ENCODE measurements around the gene SMC3.

The SMC3 gene

GRCh38 chr10:110558041-110558440, 9.5 kb upstream of the SMC3 start:
- no peak for TF ChIP-seq CTCF (conservative IDR thresholded peaks at IDR 0.05; ENCODE audit: low read length)

GRCh38 chr10:110560012-110560411, 7.5 kb upstream of the SMC3 start:
- DNase-seq (ENCODE audit: low read depth) = no peak
- no peak overlapping the region for H3K4me3 ChIP-seq (ENCODE audit: low read length)
- no peak for TF ChIP-seq CTCF (conservative IDR thresholded peaks at IDR 0.05; ENCODE audit: low read length)

More at GRCh38 chr10:110558041-110558440, 9.5 kb upstream of the SMC3 start:
- no peak overlapping the region for H3K4me3 ChIP-seq (ENCODE audit: low read length)
- no peak for DNase-seq (ENCODE audit: low read depth)

DNA sequence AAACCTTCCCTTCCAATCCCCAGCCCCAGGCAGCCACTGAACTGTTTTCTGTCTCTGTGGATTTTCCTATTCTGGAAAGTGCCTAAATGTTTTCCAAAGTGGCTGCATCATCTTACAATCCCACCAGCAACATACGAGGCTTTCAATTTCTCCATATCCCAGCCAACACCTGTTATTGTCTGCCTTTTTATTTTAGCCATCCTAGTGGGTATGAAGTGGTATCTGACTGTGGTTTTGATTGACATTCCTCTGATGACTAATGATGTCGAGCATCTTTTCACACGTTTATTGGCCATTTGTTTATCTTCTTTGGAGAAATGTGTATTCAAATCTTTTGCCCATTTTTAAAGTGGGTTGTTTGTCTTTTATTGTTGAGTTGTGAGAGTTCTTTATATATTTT, 6.2 kb upstream of the SMC3 start:
- TF ChIP-seq CTCF (conservative IDR thresholded peaks at IDR 0.05; ENCODE audit: low read length) = no peak
- DNase-seq (ENCODE audit: low read depth) = no peak

GRCh38 chr10:110562348-110562747, 5.1 kb upstream of the SMC3 start:
- DNase-seq (ENCODE audit: low read depth) = no peak
- no peak for TF ChIP-seq CTCF (conservative IDR thresholded peaks at IDR 0.05; ENCODE audit: low read length)

More for the DNA sequence above, 6.2 kb upstream of the SMC3 start:
- H3K4me3 ChIP-seq (ENCODE audit: low read length) = no peak overlapping the region

DNA sequence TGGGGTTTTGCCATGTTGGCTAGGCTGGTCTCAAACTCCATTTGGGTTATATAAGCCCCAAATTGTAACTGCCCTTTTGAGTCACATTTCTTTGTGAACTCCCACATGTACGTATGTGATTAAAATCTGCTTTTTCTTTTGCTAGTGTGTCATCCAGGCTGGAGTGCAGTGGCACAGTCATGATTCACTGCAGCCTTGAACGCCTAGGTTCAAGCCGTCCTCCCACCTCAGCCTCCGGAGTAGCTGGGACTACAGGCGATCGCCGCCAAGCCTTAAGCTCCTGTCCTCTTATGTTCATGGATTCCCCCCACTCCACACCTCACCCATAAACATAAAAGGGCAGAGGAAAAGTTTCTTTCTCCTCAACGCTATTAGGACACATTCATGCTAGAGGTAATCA, 4.4 kb upstream of the SMC3 start:
- TF ChIP-seq CTCF (conservative IDR thresholded peaks at IDR 0.05; ENCODE audit: low read length) = no peak
- H3K4me3 ChIP-seq (ENCODE audit: low read length) = no peak overlapping the region
- no peak for DNase-seq (ENCODE audit: low read depth)

More at GRCh38 chr10:110562348-110562747, 5.1 kb upstream of the SMC3 start:
- no peak overlapping the region for H3K4me3 ChIP-seq (ENCODE audit: low read length)

GRCh38 chr10:110566472-110567200, 859 bp upstream of the SMC3 start:
- H3K4me3 ChIP-seq (ENCODE audit: low read length) = peak overlapping the region; percentile 81
- no peak for TF ChIP-seq CTCF (conservative IDR thresholded peaks at IDR 0.05; ENCODE audit: low read length)
- DNase-seq (ENCODE audit: low read depth) = peak; percentile 12

DNA sequence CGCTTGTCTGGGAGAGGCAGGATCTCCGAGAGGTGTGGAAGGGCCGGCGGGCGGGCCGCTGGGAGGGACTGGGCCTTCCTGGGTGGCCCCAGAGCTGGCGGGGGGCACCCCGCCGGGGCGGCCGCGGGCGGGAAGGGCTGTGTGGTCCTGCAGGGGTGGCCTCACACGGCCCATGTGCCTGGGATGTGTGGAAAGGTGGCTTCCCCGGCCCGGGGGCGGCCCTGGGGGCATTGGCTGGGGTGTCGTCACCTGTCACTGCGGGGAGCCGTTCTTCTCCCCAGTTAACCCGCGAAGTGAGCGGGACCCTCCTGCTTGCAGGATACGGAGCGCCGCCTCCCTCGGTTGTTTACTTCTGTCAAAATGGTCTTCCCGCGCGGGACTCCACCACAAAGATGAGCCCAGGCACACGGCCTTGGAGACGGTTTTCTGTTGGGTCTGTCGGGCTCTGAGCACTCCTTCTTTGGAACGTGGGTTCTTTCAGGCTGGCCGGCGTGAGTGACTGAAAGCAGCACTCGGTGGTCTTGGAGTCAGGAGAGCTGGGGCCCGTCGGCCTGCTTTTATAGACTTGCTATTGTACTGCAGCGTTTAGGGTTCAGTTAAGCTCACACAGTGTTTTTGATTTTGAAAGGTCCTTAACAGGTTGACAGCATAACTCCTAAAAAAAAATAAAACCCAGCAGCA, 700 bp downstream of the SMC3 start:
- peak overlapping the region; percentile 81 for H3K4me3 ChIP-seq (ENCODE audit: low read length)
- no peak for TF ChIP-seq CTCF (conservative IDR thresholded peaks at IDR 0.05; ENCODE audit: low read length)
- peak; percentile 20 for DNase-seq (ENCODE audit: low read depth)
